ENCODE data around the gene UCN.

DNA sequence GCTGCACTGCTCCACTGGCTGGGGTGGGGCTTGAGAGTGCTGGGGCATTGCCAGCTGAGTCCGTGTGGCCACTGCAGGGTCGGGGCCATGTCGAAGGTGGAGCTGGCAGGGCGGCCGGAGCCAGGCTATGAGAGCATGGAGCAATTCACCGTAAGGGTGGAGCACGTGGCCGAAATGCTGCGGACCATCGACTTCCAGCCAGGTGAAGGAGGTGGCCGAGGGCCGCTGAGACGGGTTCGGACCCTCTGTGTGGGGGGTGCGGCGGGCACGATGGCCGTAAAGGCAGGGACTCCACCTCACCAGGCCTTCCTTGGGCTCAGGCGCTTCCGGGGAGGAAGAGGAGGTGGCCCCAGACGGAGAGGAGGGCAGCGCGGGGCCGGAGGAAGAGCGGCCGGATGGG, 2.1 kb downstream of the UCN start:
- TF ChIP-seq CTCF (IDR thresholded peaks at IDR 0.05): no peak
- no peak for TF ChIP-seq POLR2A (IDR thresholded peaks at IDR 0.05)
